ENCODE measurements around the gene PLS1. TPM values are rescaled to one million over a fixed set of nuclear protein-coding genes. Genes with fewer than 3 reads are reported as not detected.

The PLS1 gene
- total RNA-seq, 1 experiment from 2014 or later, result 20.1 TPM

- H3F3A ChIP-seq (ENCODE audit: low read length, unreplicated experiment), result no peaks in the 10 kb centered on the region
- ATAC-seq (no peak), DNase-seq (no peak)
- no peaks in the 10 kb centered on the region for H4K20me1 ChIP-seq (ENCODE audit: low read length)
- H3K4me3 ChIP-seq (ENCODE audit: low read length), result no peak overlapping the region
- intact Hi-C loops (cut with micrococcal nuclease), result no loop called here
- H3K27ac ChIP-seq (ENCODE audit: low read length), result no peak overlapping the region
- no peak overlapping the region for H3K9ac ChIP-seq (ENCODE audit: low read length)
- no peak overlapping the region for H2AFZ ChIP-seq (ENCODE audit: low read length)
- H3K4me2 ChIP-seq (ENCODE audit: low read length), result no peak overlapping the region
- BruUV-seq (replicated peaks), result no TSS peak
- H3K36me3 ChIP-seq (ENCODE audit: low read depth, low read length), result no peaks in the 10 kb centered on the region
- H3K4me1 ChIP-seq (ENCODE audit: insufficient read depth, low read length), result no peaks in the 10 kb centered on the region
- H3K9me2 ChIP-seq (replicated peaks; ENCODE audit: low read length), result no peaks in the 10 kb centered on the region
- POLR2A ChIA-PET (ENCODE audit: unreplicated experiment), result no interaction called here
- CTCF ChIA-PET, result no interaction called here
- TF ChIP-seq, protein P1, sequence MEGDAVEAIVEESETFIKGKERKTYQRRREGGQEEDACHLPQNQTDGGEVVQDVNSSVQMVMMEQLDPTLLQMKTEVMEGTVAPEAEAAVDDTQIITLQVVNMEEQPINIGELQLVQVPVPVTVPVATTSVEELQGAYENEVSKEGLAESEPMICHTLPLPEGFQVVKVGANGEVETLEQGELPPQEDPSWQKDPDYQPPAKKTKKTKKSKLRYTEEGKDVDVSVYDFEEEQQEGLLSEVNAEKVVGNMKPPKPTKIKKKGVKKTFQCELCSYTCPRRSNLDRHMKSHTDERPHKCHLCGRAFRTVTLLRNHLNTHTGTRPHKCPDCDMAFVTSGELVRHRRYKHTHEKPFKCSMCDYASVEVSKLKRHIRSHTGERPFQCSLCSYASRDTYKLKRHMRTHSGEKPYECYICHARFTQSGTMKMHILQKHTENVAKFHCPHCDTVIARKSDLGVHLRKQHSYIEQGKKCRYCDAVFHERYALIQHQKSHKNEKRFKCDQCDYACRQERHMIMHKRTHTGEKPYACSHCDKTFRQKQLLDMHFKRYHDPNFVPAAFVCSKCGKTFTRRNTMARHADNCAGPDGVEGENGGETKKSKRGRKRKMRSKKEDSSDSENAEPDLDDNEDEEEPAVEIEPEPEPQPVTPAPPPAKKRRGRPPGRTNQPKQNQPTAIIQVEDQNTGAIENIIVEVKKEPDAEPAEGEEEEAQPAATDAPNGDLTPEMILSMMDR (conservative IDR thresholded peaks at IDR 0.05; ENCODE audit: low read depth, low read length), result no peak
- TF ChIP-seq EZH2phosphoT487 (IDR thresholded peaks at IDR 0.05; ENCODE audit: borderline replicate concordance, low read length) (no peak), EZH2 (IDR thresholded peaks at IDR 0.05; ENCODE audit: low read length, unreplicated experiment) (no peak)
- H3K9me3 ChIP-seq (ENCODE audit: low read length), result no peaks in the 10 kb centered on the region
- H3K79me2 ChIP-seq (ENCODE audit: low read length), result no peaks in the 10 kb centered on the region
- H3K27me3 ChIP-seq (ENCODE audit: low read length), result no peaks in the 10 kb centered on the region
Measured at GRCh38 chr3:142626971-142627370, 30.8 kb downstream of the PLS1 start.

DNA sequence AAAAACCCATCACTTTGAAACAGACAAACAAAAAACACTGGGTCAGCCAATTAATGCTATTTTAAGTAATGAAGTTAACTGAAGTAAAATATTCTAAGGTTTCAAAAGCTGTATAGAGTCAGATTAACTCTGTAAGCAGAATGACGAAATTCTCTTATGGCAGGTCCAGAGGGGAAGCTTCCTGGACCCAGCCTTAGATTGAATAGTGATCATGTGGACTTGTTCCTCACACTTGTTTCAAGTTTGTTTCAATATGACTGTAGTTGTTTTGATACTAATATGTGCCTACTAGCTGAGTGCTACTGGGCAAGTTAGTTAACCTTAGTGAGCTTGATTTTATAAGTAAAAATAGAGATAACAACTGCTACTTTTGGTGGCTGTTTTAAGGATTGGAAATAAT is 32.6 kb downstream of the PLS1 start:
- Histone ChIP-seq H3F3A (ENCODE audit: low read length, unreplicated experiment) (no peaks in the 10 kb centered on the region), H3K36me3 (ENCODE audit: low read depth, low read length) (no peaks in the 10 kb centered on the region), H3K9me2 (replicated peaks; ENCODE audit: low read length) (no peaks in the 10 kb centered on the region), H4K20me1 (ENCODE audit: low read length) (no peaks in the 10 kb centered on the region), H3K79me2 (ENCODE audit: low read length) (no peaks in the 10 kb centered on the region), H3K9me3 (ENCODE audit: low read length) (no peaks in the 10 kb centered on the region), H3K9ac (ENCODE audit: low read length) (no peak overlapping the region), H2AFZ (ENCODE audit: low read length) (no peak overlapping the region), H3K4me1 (ENCODE audit: insufficient read depth, low read length) (no peaks in the 10 kb centered on the region), H3K4me2 (ENCODE audit: low read length) (no peak overlapping the region), H3K27ac (ENCODE audit: low read length) (no peak overlapping the region), H3K27me3 (ENCODE audit: low read length) (no peaks in the 10 kb centered on the region), H3K4me3 (ENCODE audit: low read length) (no peak overlapping the region)
- intact Hi-C loops (cut with micrococcal nuclease), result no loop called here
- BruUV-seq (replicated peaks), result no TSS peak
- ChIA-PET POLR2A (ENCODE audit: unreplicated experiment) (no interaction called here), CTCF (no interaction called here)
- ATAC-seq, result no peak
- TF ChIP-seq EZH2phosphoT487 (IDR thresholded peaks at IDR 0.05; ENCODE audit: borderline replicate concordance, low read length) (no peak), EZH2 (IDR thresholded peaks at IDR 0.05; ENCODE audit: low read length, unreplicated experiment) (no peak)
- TF ChIP-seq, protein P1 (conservative IDR thresholded peaks at IDR 0.05; ENCODE audit: low read depth, low read length), result no peak
- DNase-seq, result no peak

- H3K4me1 ChIP-seq (ENCODE audit: insufficient read depth, low read length), result no peaks in the 10 kb centered on the region
- DNase-seq (no peak), ATAC-seq (peak; percentile 15; the same call in 1 of the 2 replicates)
- H4K20me1 ChIP-seq (ENCODE audit: low read length), result no peaks in the 10 kb centered on the region
- H3K4me2 ChIP-seq (ENCODE audit: low read length), result no peak overlapping the region
- H3F3A ChIP-seq (ENCODE audit: low read length, unreplicated experiment), result no peaks in the 10 kb centered on the region
- TF ChIP-seq EZH2 (IDR thresholded peaks at IDR 0.05; ENCODE audit: low read length, unreplicated experiment) (no peak), EZH2phosphoT487 (IDR thresholded peaks at IDR 0.05; ENCODE audit: borderline replicate concordance, low read length) (no peak)
- TF ChIP-seq, protein P1 (conservative IDR thresholded peaks at IDR 0.05; ENCODE audit: low read depth, low read length), result no peak
- no peak overlapping the region for H3K9ac ChIP-seq (ENCODE audit: low read length)
- intact Hi-C loops (cut with micrococcal nuclease), result no loop called here
- no TSS peak for BruUV-seq (replicated peaks)
- H3K27ac ChIP-seq (ENCODE audit: low read length), result no peak overlapping the region
- H3K9me3 ChIP-seq (ENCODE audit: low read length), result no peaks in the 10 kb centered on the region
- H3K27me3 ChIP-seq (ENCODE audit: low read length), result no peaks in the 10 kb centered on the region
- H3K79me2 ChIP-seq (ENCODE audit: low read length), result no peaks in the 10 kb centered on the region
- no peak overlapping the region for H2AFZ ChIP-seq (ENCODE audit: low read length)
- H3K36me3 ChIP-seq (ENCODE audit: low read depth, low read length), result no peaks in the 10 kb centered on the region
- ChIA-PET POLR2A (ENCODE audit: unreplicated experiment) (no interaction called here), CTCF (no interaction called here)
- H3K4me3 ChIP-seq (ENCODE audit: low read length), result no peak overlapping the region
- H3K9me2 ChIP-seq (replicated peaks; ENCODE audit: low read length), result no peaks in the 10 kb centered on the region
Measured at GRCh38 chr3:142633073-142633472, 36.9 kb downstream of the PLS1 start.
